ENCODE measurements around the gene TNS1. TPM values are rescaled to one million over a fixed set of nuclear protein-coding genes. Genes with fewer than 3 reads are reported as not detected.

TNS1 gene
- total and polyA plus RNA-seq, 8 donors: 139 to 327 (median 159) TPM

- Histone ChIP-seq H3K27ac (no peak overlapping the region), H3K36me3 (no peaks in the 10 kb centered on the region), H3K4me3 (no peak overlapping the region), H3K27me3 (peaks cover 0 to 11% of the 10 kb centered on the region in 2 donors), H3K9me3 (no peaks in the 10 kb centered on the region), H3K4me1 (no peaks in the 10 kb centered on the region)
- no peak for TF ChIP-seq CTCF (IDR thresholded peaks at IDR 0.05)
- DNase-seq: no peak
- ATAC-seq: no peak
- intact Hi-C loops (cut with DNase I): no loop called here
These were observed 247.6 kb downstream of the TNS1 start for GRCh38 chr2:217755027-217755745.

GRCh38 chr2:217753460-217754200, 249.2 kb downstream of the TNS1 start:
- Histone ChIP-seq H3K4me1 (no peaks in the 10 kb centered on the region), H3K4me3 (no peak overlapping the region), H3K27ac (no peak overlapping the region), H3K27me3 (peaks cover 0 to 11% of the 10 kb centered on the region in 2 donors), H3K36me3 (no peaks in the 10 kb centered on the region), H3K9me3 (no peaks in the 10 kb centered on the region)
- no peak for TF ChIP-seq CTCF (IDR thresholded peaks at IDR 0.05)
- intact Hi-C loops (cut with DNase I): no loop called here
- DNase-seq (peak in 1 of 4 donors; percentile 33), ATAC-seq (no peak)

GRCh38 chr2:217752714-217753459, 249.9 kb downstream of the TNS1 start:
- Histone ChIP-seq H3K27ac (no peak overlapping the region), H3K36me3 (no peaks in the 10 kb centered on the region), H3K4me3 (no peak overlapping the region), H3K4me1 (no peaks in the 10 kb centered on the region), H3K27me3 (peaks cover 0 to 11% of the 10 kb centered on the region in 2 donors), H3K9me3 (no peaks in the 10 kb centered on the region)
- no peak for DNase-seq
- no peak for ATAC-seq
- no peak for TF ChIP-seq CTCF (IDR thresholded peaks at IDR 0.05)
- intact Hi-C loops (cut with DNase I): no loop called here

GRCh38 chr2:217751952-217752351, 250.8 kb downstream of the TNS1 start:
- Histone ChIP-seq H3K9me3 (no peaks in the 10 kb centered on the region), H3K4me1 (no peaks in the 10 kb centered on the region), H3K4me3 (no peak overlapping the region), H3K36me3 (no peaks in the 10 kb centered on the region), H3K27ac (no peak overlapping the region), H3K27me3 (peaks cover 0 to 11% of the 10 kb centered on the region in 2 donors)
- ATAC-seq: no peak
- intact Hi-C loops (cut with DNase I): no loop called here
- no peak for TF ChIP-seq CTCF (IDR thresholded peaks at IDR 0.05)
- DNase-seq: no peak

GRCh38 chr2:217751192-217751591, 251.6 kb downstream of the TNS1 start:
- ATAC-seq (no peak), DNase-seq (no peak)
- TF ChIP-seq CTCF (IDR thresholded peaks at IDR 0.05): no peak
- H3K36me3 ChIP-seq: no peaks in the 10 kb centered on the region
- no peaks in the 10 kb centered on the region for H3K9me3 ChIP-seq
- H3K27ac ChIP-seq: no peak overlapping the region
- no peaks in the 10 kb centered on the region for H3K4me1 ChIP-seq
- H3K4me3 ChIP-seq: no peak overlapping the region
- intact Hi-C loops (cut with DNase I): no loop called here
- H3K27me3 ChIP-seq: peaks cover 0 to 4% of the 10 kb centered on the region in 2 donors
